IMR-90 (cell line): Measurements from ENCODE around the gene POFUT2.

ENCODE experiments used
- BHLHE40 ChIP-seq: fragments of 150-350 bp; IDR thresholded peaks from 2 replicates; pipeline ENCODE4 v1.6.1; 2016; ENCODE audit warnings: mild to moderate bottlenecking, low read depth, low read length
- FOS ChIP-seq: fragments of 150-350 bp; IDR thresholded peaks from 2 replicates; pipeline ENCODE4 v1.6.1; 2016; ENCODE audit warnings: low read depth, low read length
- MAFK ChIP-seq: IDR thresholded peaks from 2 replicates; pipeline ENCODE4 v1.6.1; 2012; ENCODE audit warnings: low read depth, low read length, improper control_type of control experiment
- MAZ ChIP-seq: IDR thresholded peaks from 2 replicates; pipeline ENCODE4 v1.6.1; 2012; ENCODE audit warnings: low read depth, mild to moderate bottlenecking, low read length, improper control_type of control experiment, moderate library complexity, borderline replicate concordance
- RAD21 ChIP-seq: IDR thresholded peaks from 2 replicates; pipeline ENCODE4 v1.6.1; 2012; ENCODE audit warnings: low read length, improper control_type of control experiment
- TF ChIP-seq, protein P1 (sequence below): conservative IDR thresholded peaks from 2 replicates; pipeline ENCODE4 v1.5.1; 2012; ENCODE audit warnings: mild to moderate bottlenecking, low read depth, low read length, improper control_type of control experiment

DNA sequence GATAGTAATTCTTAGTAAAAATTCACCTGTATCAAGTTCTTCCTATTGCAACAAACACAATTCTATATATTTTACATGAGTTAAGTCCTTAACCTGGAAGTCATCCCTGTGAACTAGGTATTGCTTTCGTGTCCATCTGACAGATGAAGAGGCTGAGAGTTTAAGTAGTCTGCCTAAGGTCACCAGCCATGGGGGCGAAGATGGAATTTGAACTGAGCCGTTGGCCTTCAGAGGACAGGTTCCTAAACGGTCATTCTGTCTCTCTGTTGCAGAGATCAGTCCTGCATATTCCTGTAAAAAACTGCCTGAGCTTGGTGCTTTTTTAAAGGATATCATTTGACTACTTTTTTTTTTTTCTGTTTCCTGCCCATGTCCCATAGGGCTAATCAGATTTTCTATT lies 10.2 kb upstream of the POFUT2 start:
- TF ChIP-seq, protein P1, sequence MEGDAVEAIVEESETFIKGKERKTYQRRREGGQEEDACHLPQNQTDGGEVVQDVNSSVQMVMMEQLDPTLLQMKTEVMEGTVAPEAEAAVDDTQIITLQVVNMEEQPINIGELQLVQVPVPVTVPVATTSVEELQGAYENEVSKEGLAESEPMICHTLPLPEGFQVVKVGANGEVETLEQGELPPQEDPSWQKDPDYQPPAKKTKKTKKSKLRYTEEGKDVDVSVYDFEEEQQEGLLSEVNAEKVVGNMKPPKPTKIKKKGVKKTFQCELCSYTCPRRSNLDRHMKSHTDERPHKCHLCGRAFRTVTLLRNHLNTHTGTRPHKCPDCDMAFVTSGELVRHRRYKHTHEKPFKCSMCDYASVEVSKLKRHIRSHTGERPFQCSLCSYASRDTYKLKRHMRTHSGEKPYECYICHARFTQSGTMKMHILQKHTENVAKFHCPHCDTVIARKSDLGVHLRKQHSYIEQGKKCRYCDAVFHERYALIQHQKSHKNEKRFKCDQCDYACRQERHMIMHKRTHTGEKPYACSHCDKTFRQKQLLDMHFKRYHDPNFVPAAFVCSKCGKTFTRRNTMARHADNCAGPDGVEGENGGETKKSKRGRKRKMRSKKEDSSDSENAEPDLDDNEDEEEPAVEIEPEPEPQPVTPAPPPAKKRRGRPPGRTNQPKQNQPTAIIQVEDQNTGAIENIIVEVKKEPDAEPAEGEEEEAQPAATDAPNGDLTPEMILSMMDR, result no peak
- no peak for TF ChIP-seq RAD21
- TF ChIP-seq MAFK, result no peak
- TF ChIP-seq BHLHE40, result no peak
- no peak for TF ChIP-seq FOS
- TF ChIP-seq MAZ, result no peak
